CD14-positive monocyte (primary cell): ENCODE measurements around the gene PNPLA7. TPM values are rescaled to one million over a fixed set of nuclear protein-coding genes. Genes with fewer than 3 reads are reported as not detected.

ENCODE experiments used
- DNase-seq, 3 donors: peaks; one replicate each; pipeline ENCODE4 v3.0.0-alpha.2; 2011 to 2022
- H2AFZ ChIP-seq: 2 replicates; pipeline ENCODE4 v1.6.0; 2012; ENCODE audit warnings: mild to moderate bottlenecking, low read depth, low read length, inconsistent platforms; ENCODE audit not compliant: insufficient read depth, poor library complexity, severe bottlenecking
- H3K27ac ChIP-seq, 2 donors: 1 replicate in 1 of 2; 2 replicates in 1 of 2; pipeline ENCODE4 v1.5.1; 2012 to 2013; ENCODE audit warnings: low read length in 2 of 2, control low read depth in 1 of 2, inconsistent platforms in 1 of 2, low read depth in 1 of 2, mild to moderate bottlenecking in 1 of 2
- H3K27me3 ChIP-seq, 2 donors: one replicate each; pipeline versions ENCODE4 v1.6.0 to v1.6.1; 2011 to 2013; ENCODE audit warnings: low read length in 2 of 2; ENCODE audit not compliant: control insufficient read depth in 2 of 2, insufficient read depth in 2 of 2
- H3K36me3 ChIP-seq, 2 donors: replicated peaks in 1 of 2; 1 replicate in 1 of 2; 2 replicates in 1 of 2; pipeline versions ENCODE4 v1.5.1 to v1.6.1; 2012 to 2013; ENCODE audit warnings: low read length in 2 of 2, control low read depth in 1 of 2, inconsistent platforms in 1 of 2, mild to moderate bottlenecking in 1 of 2; ENCODE audit not compliant: insufficient read depth in 2 of 2, control insufficient read depth in 1 of 2
- H3K4me1 ChIP-seq, 2 donors: 1 replicate in 1 of 2; 2 replicates in 1 of 2; pipeline versions ENCODE4 v1.5.1 to v1.6.1; 2012 to 2013; ENCODE audit warnings: low read length in 2 of 2, control low read depth in 1 of 2, inconsistent platforms in 1 of 2, mild to moderate bottlenecking in 1 of 2, moderate library complexity in 1 of 2; ENCODE audit not compliant: insufficient read depth in 2 of 2, control insufficient read depth in 1 of 2
- H3K4me2 ChIP-seq: replicated peaks from 2 replicates; pipeline ENCODE3; 2012; ENCODE audit warnings: low read length, moderate library complexity, mild to moderate bottlenecking; ENCODE audit not compliant: poor library complexity, severe bottlenecking; ENCODE audit errors: extremely low read depth
- H3K4me3 ChIP-seq, 3 experiments: fragments of 200-600 bp in 1 of 3; sonication (generic) in 1 of 3; replicated peaks in 1 of 3; 1 replicate in 2 of 3; 2 replicates in 1 of 3; pipeline ENCODE4 v1.5.1; 2011 to 2013; ENCODE audit warnings: low read length in 3 of 3, mild to moderate bottlenecking in 3 of 3, control low read depth in 2 of 3, low read depth in 2 of 3, inconsistent platforms in 1 of 3, moderate library complexity in 1 of 3
- H3K79me2 ChIP-seq: 2 replicates; pipeline ENCODE4 v1.6.0; 2012; ENCODE audit warnings: mild to moderate bottlenecking, control low read depth, inconsistent platforms, low read length, moderate library complexity; ENCODE audit not compliant: insufficient read depth
- H3K9ac ChIP-seq: 2 replicates; pipeline ENCODE4 v1.6.0; 2017; ENCODE audit warnings: low read length, mild to moderate bottlenecking; ENCODE audit not compliant: insufficient read depth, poor library complexity, severe bottlenecking
- H3K9me3 ChIP-seq, 2 donors: replicated peaks in 1 of 2; 1 replicate in 1 of 2; 2 replicates in 1 of 2; pipeline versions ENCODE4 v1.5.1 to v1.6.1; 2012 to 2013; ENCODE audit warnings: low read length in 2 of 2, control low read depth in 1 of 2; ENCODE audit not compliant: control insufficient read depth in 1 of 2, insufficient read depth in 1 of 2
- H4K20me1 ChIP-seq: 2 replicates; pipeline ENCODE4 v1.6.0; 2012; ENCODE audit warnings: mild to moderate bottlenecking, low read length, control low read depth, moderate library complexity; ENCODE audit not compliant: insufficient read depth
- H3K27ac Mint-ChIP-seq, 7 donors: one replicate each; pipeline ENCODE4 v1.8.0; 2020; ENCODE audit warnings: mild to moderate bottlenecking in 7 of 7, mixed read lengths in 7 of 7, moderate library complexity in 6 of 7, inconsistent platforms in 2 of 7
- H3K27me3 Mint-ChIP-seq, 3 donors: one replicate each; pipeline ENCODE4 v1.8.0; 2021 to 2022; ENCODE audit warnings: low read depth in 3 of 3, mild to moderate bottlenecking in 3 of 3, mixed read lengths in 3 of 3, moderate library complexity in 3 of 3, inconsistent platforms in 1 of 3
- H3K36me3 Mint-ChIP-seq, 2 donors: one replicate each; pipeline ENCODE4 v1.8.0; 2020; ENCODE audit warnings: mixed read lengths in 2 of 2, inconsistent platforms in 1 of 2, mild to moderate bottlenecking in 1 of 2
- H3K4me1 Mint-ChIP-seq: one replicate; pipeline ENCODE4 v1.8.0; 2020; ENCODE audit warnings: mild to moderate bottlenecking, mixed read lengths
- H3K4me3 Mint-ChIP-seq, 2 donors: one replicate each; pipeline ENCODE4 v1.8.0; 2020; ENCODE audit warnings: mild to moderate bottlenecking in 2 of 2, mixed read lengths in 2 of 2, moderate library complexity in 1 of 2
- H3K9me3 Mint-ChIP-seq, 7 donors: one replicate each; pipeline ENCODE4 v1.8.0; 2020 to 2022; ENCODE audit warnings: mixed read lengths in 7 of 7, mild to moderate bottlenecking in 6 of 7, moderate library complexity in 6 of 7, inconsistent platforms in 2 of 7
- WGBS: methylation state at CpG from one replicate; pipeline ENCODE4 v1.1.5; 2013; ENCODE audit warnings: missing lambda C conversion rate; ENCODE audit not compliant: insufficient coverage; 5-methylcytosine and 5-hydroxymethylcytosine counted together
- intact Hi-C, 2 donors: fragments of 100-400 bp; cut with micrococcal nuclease; formaldehyde crosslinking; loops; one replicate each; pipeline versions ENCODE4 v1.15.0 to v1.15.1; 2023
- polyA plus RNA-seq, 3 donors: library from polyadenylated mRNA; depleted of rRNA in 1 of 3; unstranded in 2 of 3; stranded (reverse) in 1 of 3; fragments of 300-500 nt in 2 of 3; fragments of >200 nt in 1 of 3; fragmentation: Illumina TruSeq in 2 of 3; gene quantifications; 1 replicate in 2 of 3; 2 replicates in 1 of 3; pipeline ENCODE4 v1.2.3, GENCODE V29; 2012 to 2021
- TF ChIP-seq, protein P1 (sequence below): fragments of 200-600 bp; IDR thresholded peaks from one replicate; pipeline ENCODE4 v1.8.0; 2022; ENCODE audit warnings: antibody characterized with exemption, mild to moderate bottlenecking

PNPLA7 gene
- polyA plus RNA-seq, 3 donors, result 0.10 to 1.1 (median 0.14) TPM

DNA sequence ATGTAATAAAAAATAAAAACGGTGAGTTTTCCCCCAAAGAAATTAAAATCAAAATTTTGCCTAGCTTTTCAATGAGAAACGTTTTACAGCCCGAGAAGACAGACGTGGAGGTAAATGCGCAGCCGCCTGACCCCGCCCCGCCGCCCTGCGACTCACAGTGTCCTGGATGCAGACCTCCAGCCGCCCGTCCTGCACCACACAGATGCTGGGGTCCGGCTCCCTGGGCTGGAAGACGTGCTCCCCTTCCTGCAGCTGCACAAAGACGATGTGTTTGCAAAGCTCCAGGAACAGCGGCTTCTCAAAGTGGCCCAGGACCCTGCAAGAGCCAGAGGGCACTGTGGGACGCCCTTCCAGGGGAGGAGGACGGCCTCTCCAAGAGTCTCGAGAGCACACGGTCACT, 7.7 kb downstream of the PNPLA7 start:
- H3K79me2 ChIP-seq, result no peaks in the 10 kb centered on the region
- peaks cover 0 to 3% (median 2%) of the 10 kb centered on the region in 3 donors for H3K27me3 Mint-ChIP-seq
- DNase-seq, result no peak
- intact Hi-C loops, result no loop called here
- H4K20me1 ChIP-seq, result no peaks in the 10 kb centered on the region
- H3K27me3 ChIP-seq, result no peaks in the 10 kb centered on the region
- H3K9me3 Mint-ChIP-seq, result peaks cover 0 to 6% (median 0%) of the 10 kb centered on the region in 7 donors
- no peak overlapping the region for H3K4me3 Mint-ChIP-seq
- 97% methylated on average over 17 of the region's 20 CpGs for WGBS
- no peak overlapping the region for H3K27ac Mint-ChIP-seq
- H3K9me3 ChIP-seq, result no peaks in the 10 kb centered on the region
- no peak overlapping the region for H3K27ac ChIP-seq
- H3K4me1 Mint-ChIP-seq, result peaks cover 1% of the 10 kb centered on the region
- H3K4me3 ChIP-seq, result no peak overlapping the region
- H3K4me2 ChIP-seq, result no peak overlapping the region
- H3K4me1 ChIP-seq, result no peaks in the 10 kb centered on the region
- TF ChIP-seq, protein P1, sequence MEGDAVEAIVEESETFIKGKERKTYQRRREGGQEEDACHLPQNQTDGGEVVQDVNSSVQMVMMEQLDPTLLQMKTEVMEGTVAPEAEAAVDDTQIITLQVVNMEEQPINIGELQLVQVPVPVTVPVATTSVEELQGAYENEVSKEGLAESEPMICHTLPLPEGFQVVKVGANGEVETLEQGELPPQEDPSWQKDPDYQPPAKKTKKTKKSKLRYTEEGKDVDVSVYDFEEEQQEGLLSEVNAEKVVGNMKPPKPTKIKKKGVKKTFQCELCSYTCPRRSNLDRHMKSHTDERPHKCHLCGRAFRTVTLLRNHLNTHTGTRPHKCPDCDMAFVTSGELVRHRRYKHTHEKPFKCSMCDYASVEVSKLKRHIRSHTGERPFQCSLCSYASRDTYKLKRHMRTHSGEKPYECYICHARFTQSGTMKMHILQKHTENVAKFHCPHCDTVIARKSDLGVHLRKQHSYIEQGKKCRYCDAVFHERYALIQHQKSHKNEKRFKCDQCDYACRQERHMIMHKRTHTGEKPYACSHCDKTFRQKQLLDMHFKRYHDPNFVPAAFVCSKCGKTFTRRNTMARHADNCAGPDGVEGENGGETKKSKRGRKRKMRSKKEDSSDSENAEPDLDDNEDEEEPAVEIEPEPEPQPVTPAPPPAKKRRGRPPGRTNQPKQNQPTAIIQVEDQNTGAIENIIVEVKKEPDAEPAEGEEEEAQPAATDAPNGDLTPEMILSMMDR, result no peak
- H3K9ac ChIP-seq, result no peak overlapping the region
- H3K36me3 ChIP-seq, result no peaks in the 10 kb centered on the region
- H3K36me3 Mint-ChIP-seq, result no peaks in the 10 kb centered on the region
- H2AFZ ChIP-seq, result no peak overlapping the region

DNA sequence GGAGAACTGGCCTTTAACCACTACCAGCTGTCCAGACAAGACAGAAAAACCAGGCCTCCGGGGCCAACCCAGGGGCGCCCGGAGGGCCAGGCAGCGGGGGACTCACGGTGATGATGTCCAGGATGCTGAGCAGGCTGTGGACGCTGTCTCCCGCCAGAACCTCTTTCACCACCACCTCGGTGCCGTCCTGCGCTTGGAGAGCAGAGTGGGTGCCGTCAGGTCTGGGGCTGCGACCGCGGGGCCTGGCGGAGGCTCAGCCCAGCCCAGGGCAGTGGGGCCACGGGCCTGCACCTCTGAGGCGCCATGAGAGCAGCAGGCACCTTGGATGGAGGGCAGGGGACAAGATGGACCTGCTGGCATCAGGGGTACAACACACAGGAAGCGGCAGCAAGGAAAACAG, 9.7 kb downstream of the PNPLA7 start:
- Histone ChIP-seq H3K27me3 (no peaks in the 10 kb centered on the region), H3K4me1 (no peaks in the 10 kb centered on the region), H3K9me3 (no peaks in the 10 kb centered on the region), H4K20me1 (no peaks in the 10 kb centered on the region), H3K36me3 (no peaks in the 10 kb centered on the region), H3K27ac (no peak overlapping the region), H3K4me3 (no peak overlapping the region), H2AFZ (no peak overlapping the region), H3K4me2 (no peak overlapping the region), H3K79me2 (no peaks in the 10 kb centered on the region), H3K9ac (no peak overlapping the region)
- Mint-ChIP-seq H3K4me3 (no peak overlapping the region), H3K27ac (no peak overlapping the region), H3K9me3 (no peaks in the 10 kb centered on the region), H3K27me3 (peaks cover 0 to 3% (median 2%) of the 10 kb centered on the region in 3 donors), H3K4me1 (peaks cover 12% of the 10 kb centered on the region), H3K36me3 (no peaks in the 10 kb centered on the region)
- intact Hi-C loops, result no loop called here
- TF ChIP-seq, protein P1, result no peak
- no peak for DNase-seq
- 95% methylated on average over 16 of the region's 18 CpGs for WGBS
